GM18520 (cell line): ENCODE data around the gene SRSF2.
"Not testable (repeated sequence)": the region's sequence is repeated elsewhere in the genome, so short reads cannot be mapped to it uniquely, and the experiment has no call there.

Experiments used
- ATAC-seq: cut with Tn5 transposase; IDR thresholded peaks from one replicate; pipeline ENCODE4 v1.9.1; 2021; ENCODE audit not compliant: unreplicated experiment

SRSF2 gene

GRCh38 chr17:76722279-76722678 is 14.9 kb downstream of the SRSF2 start:
- no peak for ATAC-seq

GRCh38 chr17:76721463-76721862 is 15.7 kb downstream of the SRSF2 start:
- ATAC-seq = no peak

- no peak for ATAC-seq
Measured at GRCh38 chr17:76720941-76721340, 16.2 kb downstream of the SRSF2 start.

- no peak for ATAC-seq
Measured at GRCh38 chr17:76720211-76720610, 16.9 kb downstream of the SRSF2 start.

GRCh38 chr17:76718516-76718915 is 18.6 kb downstream of the SRSF2 start:
- ATAC-seq = no peak

GRCh38 chr17:76716839-76717215 is 20.3 kb downstream of the SRSF2 start:
- ATAC-seq = no peak

GRCh38 chr17:76716146-76716838 is 20.8 kb downstream of the SRSF2 start:
- ATAC-seq = no peak

- ATAC-seq = no peak
Measured at GRCh38 chr17:76715496-76715830, 21.7 kb downstream of the SRSF2 start.

GRCh38 chr17:76714822-76715495 is 22.2 kb downstream of the SRSF2 start:
- no peak for ATAC-seq

- ATAC-seq = no peak
Measured at GRCh38 chr17:76714336-76714735, 22.8 kb downstream of the SRSF2 start.

GRCh38 chr17:76713765-76714164 is 23.4 kb downstream of the SRSF2 start:
- no peak for ATAC-seq

- not testable (repeated sequence) for ATAC-seq
Measured at GRCh38 chr17:76712321-76712720, 24.8 kb downstream of the SRSF2 start.

- ATAC-seq = no peak
Measured at GRCh38 chr17:76710863-76711611, 26.1 kb downstream of the SRSF2 start, which contains the start of gene MXRA7. MXRA7 (minus strand) TSS chr17:76710965; CDS start chr17:76710946, 19 bp downstream.

- ATAC-seq = not testable (repeated sequence)
Measured at GRCh38 chr17:76709951-76710862, 26.9 kb downstream of the SRSF2 start.

- no peak for ATAC-seq
Measured at GRCh38 chr17:76709077-76709950, 27.8 kb downstream of the SRSF2 start.

GRCh38 chr17:76707985-76708807 is 28.9 kb downstream of the SRSF2 start:
- no peak for ATAC-seq

GRCh38 chr17:76706817-76707216 is 30.3 kb downstream of the SRSF2 start:
- no peak for ATAC-seq

GRCh38 chr17:76704805-76705204 is 32.3 kb downstream of the SRSF2 start:
- ATAC-seq = no peak
